Measurements from ENCODE around the gene TLX3.
"Not testable (repeated sequence)": the region's sequence is repeated elsewhere in the genome, so short reads cannot be mapped to it uniquely, and the experiment has no call there.

The TLX3 gene

GRCh38 chr5:171351536-171352073 lies 42.6 kb downstream of the TLX3 start:
- no peak for TF ChIP-seq CTCF (IDR thresholded peaks at IDR 0.05; ENCODE audit: low read depth, low read length, missing control alignments)
- no peak for DNase-seq
- Histone ChIP-seq H3K27ac (no peak overlapping the region), H3K36me3 (replicated peaks) (no peaks in the 10 kb centered on the region), H3K27me3 (replicated peaks) (no peaks in the 10 kb centered on the region), H3K4me3 (ENCODE audit: low read depth, low read length) (no peak overlapping the region)
- in situ Hi-C loops (cut with HindIII; ENCODE audit: low pct_ligation_motif_present, low sequenced_read_pairs): no loop called here

GRCh38 chr5:171355302-171355724 lies 46.3 kb downstream of the TLX3 start:
- DNase-seq: no peak
- no peak for TF ChIP-seq CTCF (IDR thresholded peaks at IDR 0.05; ENCODE audit: low read depth, low read length, missing control alignments)
- Histone ChIP-seq H3K27me3 (replicated peaks) (no peaks in the 10 kb centered on the region), H3K36me3 (replicated peaks) (no peaks in the 10 kb centered on the region), H3K4me3 (ENCODE audit: low read depth, low read length) (no peak overlapping the region), H3K27ac (no peak overlapping the region)
- in situ Hi-C loops (cut with HindIII; ENCODE audit: low pct_ligation_motif_present, low sequenced_read_pairs): no loop called here

GRCh38 chr5:171357843-171358242 lies 48.8 kb downstream of the TLX3 start:
- H3K27ac ChIP-seq: no peak overlapping the region
- in situ Hi-C loops (cut with HindIII; ENCODE audit: low pct_ligation_motif_present, low sequenced_read_pairs): no loop called here
- H3K36me3 ChIP-seq (replicated peaks): no peaks in the 10 kb centered on the region
- no peaks in the 10 kb centered on the region for H3K27me3 ChIP-seq (replicated peaks)
- no peak overlapping the region for H3K4me3 ChIP-seq (ENCODE audit: low read depth, low read length)
- TF ChIP-seq CTCF (IDR thresholded peaks at IDR 0.05; ENCODE audit: low read depth, low read length, missing control alignments): no peak
- DNase-seq: no peak

- in situ Hi-C loops (cut with HindIII; ENCODE audit: low pct_ligation_motif_present, low sequenced_read_pairs); H3K36me3 ChIP-seq (replicated peaks); H3K27me3 ChIP-seq (replicated peaks); DNase-seq; H3K4me3 ChIP-seq (ENCODE audit: low read depth, low read length); H3K27ac ChIP-seq: not testable (repeated sequence)
Observed at GRCh38 chr5:171361151-171361550, 52.1 kb downstream of the TLX3 start.
